SK-N-SH treated with all-trans-retinoic acid at 6 μM for 48 hours (cell line): ENCODE data around the gene SETDB2.

Source experiments
- ATAC-seq: fragments of 200-7000 bp; cut with Tn5 transposase; 3 replicates; pipeline ENCODE4 v1.9.1; 2020; ENCODE audit warnings: mild to moderate bottlenecking, moderate library complexity
- ARNTL ChIP-seq: fragments of 450-650 bp; formaldehyde crosslinking; IDR thresholded peaks from 2 replicates; pipeline ENCODE4 v1.5.0; 2020; ENCODE audit warnings: low read depth, mild to moderate bottlenecking, moderate library complexity, borderline replicate concordance
- BACH2 ChIP-seq: fragments of 250-450 bp; sonication (Bioruptor Pico); IDR thresholded peaks from 2 replicates; pipeline ENCODE4 v1.9.0; 2021; ENCODE audit warnings: mild to moderate bottlenecking, borderline replicate concordance
- CSDC2 ChIP-seq: fragments of 250-450 bp; sonication (Bioruptor Pico); IDR thresholded peaks from 2 replicates; pipeline ENCODE4 v1.5.0; 2020; ENCODE audit warnings: mild to moderate bottlenecking, moderate library complexity
- ESRRG ChIP-seq: fragments of 250-450 bp; sonication (Bioruptor Pico); IDR thresholded peaks from 2 replicates; pipeline ENCODE4 v1.6.1; 2021; ENCODE audit warnings: mild to moderate bottlenecking
- GLIS3 ChIP-seq: fragments of 250-450 bp; sonication (Bioruptor Pico); IDR thresholded peaks from 2 replicates; pipeline ENCODE4 v1.5.0; 2020; ENCODE audit warnings: mild to moderate bottlenecking, moderate library complexity
- ISL1 ChIP-seq: fragments of 250-450 bp; sonication (Bioruptor Pico); IDR thresholded peaks from 2 replicates; pipeline ENCODE4 v2.1.2; 2022; ENCODE audit warnings: mild to moderate bottlenecking, moderate library complexity
- OSR1 ChIP-seq: fragments of 250-450 bp; sonication (Bioruptor Pico); IDR thresholded peaks from 2 replicates; pipeline ENCODE4 v1.8.0; 2022; ENCODE audit warnings: moderate library complexity, mild to moderate bottlenecking, inconsistent platforms
- PPARA ChIP-seq: fragments of 250-450 bp; sonication (Bioruptor Pico); IDR thresholded peaks from 2 replicates; pipeline ENCODE4 v1.5.0; 2020; ENCODE audit warnings: mild to moderate bottlenecking, borderline replicate concordance
- RARB ChIP-seq: fragments of 250-450 bp; sonication (Bioruptor Pico); IDR thresholded peaks from 2 replicates; pipeline ENCODE4 v1.8.0; 2021; ENCODE audit warnings: mild to moderate bottlenecking, moderate library complexity
- SNAI2 ChIP-seq: fragments of 250-450 bp; sonication (Bioruptor Pico); IDR thresholded peaks from 2 replicates; pipeline ENCODE4 v1.5.0; 2020; ENCODE audit warnings: mild to moderate bottlenecking, moderate library complexity
- TOX ChIP-seq: fragments of 250-450 bp; sonication (Bioruptor Pico); IDR thresholded peaks from 2 replicates; pipeline ENCODE4 v1.8.0; 2021; ENCODE audit warnings: mild to moderate bottlenecking, moderate library complexity, borderline replicate concordance
- ZC3H10 ChIP-seq: fragments of 250-450 bp; sonication (Bioruptor Pico); IDR thresholded peaks from 2 replicates; pipeline ENCODE4 v1.5.1; 2021; ENCODE audit warnings: mild to moderate bottlenecking, moderate library complexity
- ZFP3 ChIP-seq: fragments of 250-450 bp; sonication (Bioruptor Pico); IDR thresholded peaks from 2 replicates; pipeline ENCODE4 v1.5.0; 2020; ENCODE audit warnings: mild to moderate bottlenecking, moderate library complexity
- ZFP30 ChIP-seq: fragments of 450-650 bp; formaldehyde crosslinking; IDR thresholded peaks from 2 replicates; pipeline ENCODE4 v1.5.0; 2022; ENCODE audit warnings: mild to moderate bottlenecking, moderate library complexity
- ZNF565 ChIP-seq: fragments of 450-650 bp; formaldehyde crosslinking; conservative IDR thresholded peaks from 2 replicates; pipeline ENCODE4 v1.5.0; 2020; ENCODE audit warnings: low read depth, mild to moderate bottlenecking, moderate library complexity
- ZNF70 ChIP-seq: fragments of 450-650 bp; formaldehyde crosslinking; IDR thresholded peaks from 2 replicates; pipeline ENCODE4 v1.5.0; 2020; ENCODE audit warnings: mild to moderate bottlenecking, moderate library complexity
- ZNF8 ChIP-seq: fragments of 450-650 bp; formaldehyde crosslinking; IDR thresholded peaks from 2 replicates; pipeline ENCODE4 v1.5.0; 2020; ENCODE audit warnings: mild to moderate bottlenecking, moderate library complexity
- TF ChIP-seq, protein P1 (sequence below): fragments of 250-450 bp; sonication (Bioruptor Pico); IDR thresholded peaks from 2 replicates; pipeline ENCODE4 v1.5.1; 2020; ENCODE audit warnings: low read depth, mild to moderate bottlenecking, moderate library complexity
- TF ChIP-seq, protein P2 (sequence below): fragments of 250-450 bp; sonication (Bioruptor Pico); IDR thresholded peaks from 2 replicates; pipeline ENCODE4 v1.8.0; 2021; ENCODE audit warnings: low read depth, mild to moderate bottlenecking, moderate library complexity, borderline replicate concordance
- TF ChIP-seq, protein P3 (sequence below): fragments of 250-450 bp; sonication (Bioruptor Pico); IDR thresholded peaks from 2 replicates; pipeline ENCODE4 v1.8.0; 2020; ENCODE audit warnings: mild to moderate bottlenecking, moderate library complexity, borderline replicate concordance
- TF ChIP-seq, protein P4 (sequence below): fragments of 250-450 bp; sonication (Bioruptor Pico); IDR thresholded peaks from 2 replicates; pipeline ENCODE4 v1.5.1; 2021; ENCODE audit warnings: mild to moderate bottlenecking, moderate library complexity
- TF ChIP-seq, protein P5 (sequence below): fragments of 250-450 bp; sonication (Bioruptor Pico); IDR thresholded peaks from 2 replicates; pipeline ENCODE4 v1.5.0; 2020; ENCODE audit warnings: mild to moderate bottlenecking, moderate library complexity

Gene SETDB2

DNA sequence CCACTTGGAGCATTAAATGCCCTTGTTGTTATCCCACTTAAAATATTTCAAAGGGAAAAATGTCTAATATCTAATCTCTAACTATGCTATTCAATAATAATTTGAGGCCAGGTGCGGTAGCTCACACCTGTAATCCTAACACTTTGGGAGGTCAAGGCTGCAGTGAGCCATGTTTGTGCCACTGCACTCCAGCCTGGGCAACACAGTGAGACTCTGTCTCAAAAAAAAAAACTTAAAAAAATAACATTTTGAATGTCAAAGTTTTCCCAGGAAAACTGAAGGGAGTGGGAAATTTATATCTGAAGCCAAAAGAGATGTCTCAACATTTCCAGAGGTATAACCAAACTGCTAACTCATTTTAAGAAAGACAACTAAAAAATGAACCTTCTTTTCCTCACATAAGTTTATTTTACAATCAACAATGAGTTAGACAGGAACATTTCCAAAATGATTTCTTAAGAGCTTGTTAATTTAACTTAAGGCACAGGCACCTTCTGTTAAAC lies 48.1 kb upstream of the SETDB2 start:
- ATAC-seq = no peak
- no peak for TF ChIP-seq ZFP3 (CRISPR knock-in tag)
- TF ChIP-seq ZNF8 (CRISPR knock-in tag) = no peak

DNA sequence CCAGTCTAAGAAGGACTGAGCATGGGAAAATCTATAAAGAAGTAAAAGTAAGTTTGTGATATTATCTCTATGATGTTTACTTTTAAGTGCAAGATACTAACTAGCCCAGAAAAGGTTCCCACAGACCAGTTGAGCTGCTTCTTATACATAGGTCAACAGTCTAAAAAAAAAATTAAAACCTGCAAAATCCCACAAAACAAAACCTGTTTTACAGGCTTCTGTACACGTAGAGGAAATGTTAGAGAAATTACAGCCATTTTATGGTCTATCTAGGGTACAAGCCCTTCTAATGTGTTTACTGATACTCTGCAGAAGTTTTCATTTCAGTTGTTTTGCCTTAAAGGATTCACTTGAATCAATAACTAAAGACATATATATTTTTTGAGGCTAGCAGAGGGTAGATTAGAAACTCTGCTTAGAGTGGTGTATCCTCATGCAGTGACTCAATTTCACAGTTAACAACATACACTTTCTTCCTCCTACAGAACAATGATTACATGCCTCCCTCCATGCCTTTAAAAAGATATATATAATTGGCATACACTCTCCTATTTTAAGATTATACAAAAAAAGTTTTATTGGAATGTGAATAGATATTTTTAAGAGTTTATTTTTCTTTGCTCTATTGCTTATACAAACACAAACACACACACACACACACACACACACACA lies 44.1 kb upstream of the SETDB2 start:
- no peak for ATAC-seq
- no peak for TF ChIP-seq RARB
- TF ChIP-seq, protein P1, sequence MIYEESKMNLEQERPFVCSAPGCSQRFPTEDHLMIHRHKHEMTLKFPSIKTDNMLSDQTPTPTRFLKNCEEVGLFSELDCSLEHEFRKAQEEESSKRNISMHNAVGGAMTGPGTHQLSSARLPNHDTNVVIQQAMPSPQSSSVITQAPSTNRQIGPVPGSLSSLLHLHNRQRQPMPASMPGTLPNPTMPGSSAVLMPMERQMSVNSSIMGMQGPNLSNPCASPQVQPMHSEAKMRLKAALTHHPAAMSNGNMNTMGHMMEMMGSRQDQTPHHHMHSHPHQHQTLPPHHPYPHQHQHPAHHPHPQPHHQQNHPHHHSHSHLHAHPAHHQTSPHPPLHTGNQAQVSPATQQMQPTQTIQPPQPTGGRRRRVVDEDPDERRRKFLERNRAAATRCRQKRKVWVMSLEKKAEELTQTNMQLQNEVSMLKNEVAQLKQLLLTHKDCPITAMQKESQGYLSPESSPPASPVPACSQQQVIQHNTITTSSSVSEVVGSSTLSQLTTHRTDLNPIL = no peak
- no peak for TF ChIP-seq SNAI2
- no peak for TF ChIP-seq ZNF70 (CRISPR knock-in tag)
- no peak for TF ChIP-seq PPARA (CRISPR knock-in tag)
- no peak for TF ChIP-seq ESRRG (CRISPR knock-in tag)
- TF ChIP-seq BACH2 (CRISPR knock-in tag) = no peak
- TF ChIP-seq ISL1 (CRISPR knock-in tag) = no peak
- TF ChIP-seq, protein P2, sequence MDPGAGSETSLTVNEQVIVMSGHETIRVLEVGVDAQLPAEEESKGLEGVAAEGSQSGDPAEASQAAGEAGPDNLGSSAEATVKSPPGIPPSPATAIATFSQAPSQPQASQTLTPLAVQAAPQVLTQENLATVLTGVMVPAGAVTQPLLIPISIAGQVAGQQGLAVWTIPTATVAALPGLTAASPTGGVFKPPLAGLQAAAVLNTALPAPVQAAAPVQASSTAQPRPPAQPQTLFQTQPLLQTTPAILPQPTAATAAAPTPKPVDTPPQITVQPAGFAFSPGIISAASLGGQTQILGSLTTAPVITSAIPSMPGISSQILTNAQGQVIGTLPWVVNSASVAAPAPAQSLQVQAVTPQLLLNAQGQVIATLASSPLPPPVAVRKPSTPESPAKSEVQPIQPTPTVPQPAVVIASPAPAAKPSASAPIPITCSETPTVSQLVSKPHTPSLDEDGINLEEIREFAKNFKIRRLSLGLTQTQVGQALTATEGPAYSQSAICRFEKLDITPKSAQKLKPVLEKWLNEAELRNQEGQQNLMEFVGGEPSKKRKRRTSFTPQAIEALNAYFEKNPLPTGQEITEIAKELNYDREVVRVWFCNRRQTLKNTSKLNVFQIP (CRISPR knock-in tag) = no peak
- no peak for TF ChIP-seq ARNTL (CRISPR knock-in tag)
- TF ChIP-seq CSDC2 (CRISPR knock-in tag) = no peak
- TF ChIP-seq, protein P3, sequence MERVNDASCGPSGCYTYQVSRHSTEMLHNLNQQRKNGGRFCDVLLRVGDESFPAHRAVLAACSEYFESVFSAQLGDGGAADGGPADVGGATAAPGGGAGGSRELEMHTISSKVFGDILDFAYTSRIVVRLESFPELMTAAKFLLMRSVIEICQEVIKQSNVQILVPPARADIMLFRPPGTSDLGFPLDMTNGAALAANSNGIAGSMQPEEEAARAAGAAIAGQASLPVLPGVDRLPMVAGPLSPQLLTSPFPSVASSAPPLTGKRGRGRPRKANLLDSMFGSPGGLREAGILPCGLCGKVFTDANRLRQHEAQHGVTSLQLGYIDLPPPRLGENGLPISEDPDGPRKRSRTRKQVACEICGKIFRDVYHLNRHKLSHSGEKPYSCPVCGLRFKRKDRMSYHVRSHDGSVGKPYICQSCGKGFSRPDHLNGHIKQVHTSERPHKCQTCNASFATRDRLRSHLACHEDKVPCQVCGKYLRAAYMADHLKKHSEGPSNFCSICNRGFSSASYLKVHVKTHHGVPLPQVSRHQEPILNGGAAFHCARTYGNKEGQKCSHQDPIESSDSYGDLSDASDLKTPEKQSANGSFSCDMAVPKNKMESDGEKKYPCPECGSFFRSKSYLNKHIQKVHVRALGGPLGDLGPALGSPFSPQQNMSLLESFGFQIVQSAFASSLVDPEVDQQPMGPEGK = no peak
- TF ChIP-seq GLIS3 (CRISPR knock-in tag) = no peak
- TF ChIP-seq TOX (CRISPR knock-in tag) = no peak
- no peak for TF ChIP-seq OSR1 (CRISPR knock-in tag)
- no peak for TF ChIP-seq ZNF565 (CRISPR knock-in tag)
- TF ChIP-seq ZNF8 (CRISPR knock-in tag) = no peak
- TF ChIP-seq, protein P4, sequence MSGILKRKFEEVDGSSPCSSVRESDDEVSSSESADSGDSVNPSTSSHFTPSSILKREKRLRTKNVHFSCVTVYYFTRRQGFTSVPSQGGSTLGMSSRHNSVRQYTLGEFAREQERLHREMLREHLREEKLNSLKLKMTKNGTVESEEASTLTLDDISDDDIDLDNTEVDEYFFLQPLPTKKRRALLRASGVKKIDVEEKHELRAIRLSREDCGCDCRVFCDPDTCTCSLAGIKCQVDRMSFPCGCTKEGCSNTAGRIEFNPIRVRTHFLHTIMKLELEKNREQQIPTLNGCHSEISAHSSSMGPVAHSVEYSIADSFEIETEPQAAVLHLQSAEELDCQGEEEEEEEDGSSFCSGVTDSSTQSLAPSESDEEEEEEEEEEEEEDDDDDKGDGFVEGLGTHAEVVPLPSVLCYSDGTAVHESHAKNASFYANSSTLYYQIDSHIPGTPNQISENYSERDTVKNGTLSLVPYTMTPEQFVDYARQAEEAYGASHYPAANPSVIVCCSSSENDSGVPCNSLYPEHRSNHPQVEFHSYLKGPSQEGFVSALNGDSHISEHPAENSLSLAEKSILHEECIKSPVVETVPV (CRISPR knock-in tag) = no peak
- no peak for TF ChIP-seq ZC3H10 (CRISPR knock-in tag)

DNA sequence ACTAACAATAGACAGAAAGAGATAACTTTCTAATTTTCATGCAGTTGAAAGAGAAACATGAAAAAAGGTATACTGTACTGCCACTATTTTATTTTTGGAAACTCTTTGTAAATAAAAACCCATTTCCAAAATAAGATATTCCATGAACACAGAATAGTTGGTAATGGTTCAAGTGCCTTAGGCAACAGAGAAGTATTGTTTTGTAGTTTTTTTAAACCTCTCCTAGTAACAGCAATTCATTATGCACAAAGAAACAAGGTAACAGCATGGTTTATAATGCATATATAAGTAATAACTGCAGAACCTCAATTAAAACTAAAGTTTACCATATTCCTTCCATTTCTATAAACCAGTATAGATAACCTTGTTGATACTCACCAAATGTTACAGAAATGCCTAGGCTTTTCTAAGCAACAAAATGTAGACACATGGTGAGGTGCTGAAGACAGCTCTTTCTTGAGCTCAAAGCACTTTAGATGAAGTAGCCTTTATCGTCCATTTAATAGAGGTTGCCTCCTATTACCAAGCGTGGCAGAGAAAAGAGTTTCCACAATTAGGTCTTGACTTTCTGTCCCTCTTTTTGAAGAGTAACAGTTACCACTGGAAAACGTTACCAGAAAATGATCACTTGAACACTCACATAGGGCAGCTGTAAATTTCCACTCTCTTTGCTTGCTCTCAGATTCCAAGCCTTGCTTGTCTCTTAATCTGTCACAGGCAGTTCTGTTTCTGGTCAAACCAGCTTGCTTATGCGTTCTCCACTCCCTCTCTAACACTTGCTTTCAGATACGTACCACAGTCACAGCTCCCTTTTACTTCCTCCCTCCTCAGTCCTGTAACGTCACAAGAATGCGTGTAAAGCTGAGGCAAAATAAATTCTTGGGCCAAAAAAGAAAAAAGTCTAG lies 43.1 kb upstream of the SETDB2 start:
- ATAC-seq = no peak
- no peak for TF ChIP-seq OSR1 (CRISPR knock-in tag)
- no peak for TF ChIP-seq PPARA (CRISPR knock-in tag)

DNA sequence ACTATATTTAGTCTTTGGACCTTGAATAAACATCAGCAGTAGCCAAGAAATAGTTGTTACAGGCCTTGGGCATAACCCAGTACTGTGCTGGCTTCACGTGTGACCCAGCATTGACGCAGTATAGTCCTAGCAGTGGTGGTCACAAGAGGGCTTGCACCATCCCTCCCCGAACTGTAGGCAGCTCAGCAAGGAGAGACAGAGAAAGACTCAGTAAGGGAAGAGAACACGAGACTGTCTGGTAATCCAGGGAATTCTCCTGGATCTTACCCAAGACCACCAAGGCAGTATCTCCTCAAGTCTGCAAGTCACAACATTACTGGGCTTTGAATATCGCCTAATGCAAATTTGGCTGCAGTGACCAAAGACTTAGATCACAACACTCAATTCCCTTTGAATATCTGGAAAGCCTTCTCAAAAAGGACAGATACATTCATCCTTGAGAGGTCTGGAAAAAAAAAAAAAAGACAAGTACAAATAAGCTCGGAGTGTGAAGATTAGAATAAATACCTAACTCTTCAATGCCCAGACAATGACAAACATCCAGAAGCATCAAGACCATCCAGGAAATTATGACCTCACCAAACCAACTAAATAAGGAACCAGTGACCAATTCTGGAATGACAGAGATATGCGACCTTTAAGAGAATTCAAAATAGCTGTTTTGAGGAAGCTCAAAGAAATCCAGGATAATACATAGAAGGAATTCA lies 39.9 kb upstream of the SETDB2 start:
- ATAC-seq = no peak
- TF ChIP-seq, protein P4 (CRISPR knock-in tag) = no peak
- TF ChIP-seq ZNF70 (CRISPR knock-in tag) = no peak
- TF ChIP-seq PPARA (CRISPR knock-in tag) = no peak
- TF ChIP-seq RARB = no peak
- no peak for TF ChIP-seq ZC3H10 (CRISPR knock-in tag)
- no peak for TF ChIP-seq GLIS3 (CRISPR knock-in tag)
- TF ChIP-seq, protein P1 = no peak
- no peak for TF ChIP-seq ZFP30 (CRISPR knock-in tag)
- TF ChIP-seq, protein P5, sequence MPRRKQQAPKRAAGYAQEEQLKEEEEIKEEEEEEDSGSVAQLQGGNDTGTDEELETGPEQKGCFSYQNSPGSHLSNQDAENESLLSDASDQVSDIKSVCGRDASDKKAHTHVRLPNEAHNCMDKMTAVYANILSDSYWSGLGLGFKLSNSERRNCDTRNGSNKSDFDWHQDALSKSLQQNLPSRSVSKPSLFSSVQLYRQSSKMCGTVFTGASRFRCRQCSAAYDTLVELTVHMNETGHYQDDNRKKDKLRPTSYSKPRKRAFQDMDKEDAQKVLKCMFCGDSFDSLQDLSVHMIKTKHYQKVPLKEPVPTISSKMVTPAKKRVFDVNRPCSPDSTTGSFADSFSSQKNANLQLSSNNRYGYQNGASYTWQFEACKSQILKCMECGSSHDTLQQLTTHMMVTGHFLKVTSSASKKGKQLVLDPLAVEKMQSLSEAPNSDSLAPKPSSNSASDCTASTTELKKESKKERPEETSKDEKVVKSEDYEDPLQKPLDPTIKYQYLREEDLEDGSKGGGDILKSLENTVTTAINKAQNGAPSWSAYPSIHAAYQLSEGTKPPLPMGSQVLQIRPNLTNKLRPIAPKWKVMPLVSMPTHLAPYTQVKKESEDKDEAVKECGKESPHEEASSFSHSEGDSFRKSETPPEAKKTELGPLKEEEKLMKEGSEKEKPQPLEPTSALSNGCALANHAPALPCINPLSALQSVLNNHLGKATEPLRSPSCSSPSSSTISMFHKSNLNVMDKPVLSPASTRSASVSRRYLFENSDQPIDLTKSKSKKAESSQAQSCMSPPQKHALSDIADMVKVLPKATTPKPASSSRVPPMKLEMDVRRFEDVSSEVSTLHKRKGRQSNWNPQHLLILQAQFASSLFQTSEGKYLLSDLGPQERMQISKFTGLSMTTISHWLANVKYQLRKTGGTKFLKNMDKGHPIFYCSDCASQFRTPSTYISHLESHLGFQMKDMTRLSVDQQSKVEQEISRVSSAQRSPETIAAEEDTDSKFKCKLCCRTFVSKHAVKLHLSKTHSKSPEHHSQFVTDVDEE (CRISPR knock-in tag) = no peak
